LNCAP (cell line): ENCODE results near the gene UBXN2A.

Source experiments
- TF ChIP-seq, protein P1 (sequence below): fragments of 450-650 bp; IDR thresholded peaks from 2 replicates; pipeline ENCODE4 v1.5.1; 2017; ENCODE audit warnings: mild to moderate bottlenecking

The UBXN2A gene

DNA sequence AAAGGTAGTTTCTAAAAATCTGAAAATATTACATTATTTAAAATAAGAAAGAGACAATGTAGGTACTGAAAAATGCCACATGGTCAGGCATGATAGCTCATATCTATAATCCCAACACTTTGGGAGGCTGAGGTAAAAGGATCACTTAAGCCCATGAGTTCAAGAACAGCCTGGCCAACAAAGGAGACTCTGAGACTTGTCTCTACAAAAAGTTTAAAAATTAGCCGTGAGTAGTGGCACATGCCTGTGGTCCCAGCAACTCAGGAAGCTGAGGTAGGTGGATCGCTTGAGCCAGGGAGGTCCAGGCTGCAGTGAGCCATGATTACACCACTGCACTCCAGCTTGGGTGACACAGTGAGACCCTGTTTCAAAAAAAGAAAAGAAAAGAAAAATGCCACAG is 35.1 kb upstream of the UBXN2A start:
- TF ChIP-seq, protein P1, sequence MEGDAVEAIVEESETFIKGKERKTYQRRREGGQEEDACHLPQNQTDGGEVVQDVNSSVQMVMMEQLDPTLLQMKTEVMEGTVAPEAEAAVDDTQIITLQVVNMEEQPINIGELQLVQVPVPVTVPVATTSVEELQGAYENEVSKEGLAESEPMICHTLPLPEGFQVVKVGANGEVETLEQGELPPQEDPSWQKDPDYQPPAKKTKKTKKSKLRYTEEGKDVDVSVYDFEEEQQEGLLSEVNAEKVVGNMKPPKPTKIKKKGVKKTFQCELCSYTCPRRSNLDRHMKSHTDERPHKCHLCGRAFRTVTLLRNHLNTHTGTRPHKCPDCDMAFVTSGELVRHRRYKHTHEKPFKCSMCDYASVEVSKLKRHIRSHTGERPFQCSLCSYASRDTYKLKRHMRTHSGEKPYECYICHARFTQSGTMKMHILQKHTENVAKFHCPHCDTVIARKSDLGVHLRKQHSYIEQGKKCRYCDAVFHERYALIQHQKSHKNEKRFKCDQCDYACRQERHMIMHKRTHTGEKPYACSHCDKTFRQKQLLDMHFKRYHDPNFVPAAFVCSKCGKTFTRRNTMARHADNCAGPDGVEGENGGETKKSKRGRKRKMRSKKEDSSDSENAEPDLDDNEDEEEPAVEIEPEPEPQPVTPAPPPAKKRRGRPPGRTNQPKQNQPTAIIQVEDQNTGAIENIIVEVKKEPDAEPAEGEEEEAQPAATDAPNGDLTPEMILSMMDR: no peak

- TF ChIP-seq, protein P1: no peak
Observed at GRCh38 chr2:23912054-23912453, 28.2 kb upstream of the UBXN2A start.

DNA sequence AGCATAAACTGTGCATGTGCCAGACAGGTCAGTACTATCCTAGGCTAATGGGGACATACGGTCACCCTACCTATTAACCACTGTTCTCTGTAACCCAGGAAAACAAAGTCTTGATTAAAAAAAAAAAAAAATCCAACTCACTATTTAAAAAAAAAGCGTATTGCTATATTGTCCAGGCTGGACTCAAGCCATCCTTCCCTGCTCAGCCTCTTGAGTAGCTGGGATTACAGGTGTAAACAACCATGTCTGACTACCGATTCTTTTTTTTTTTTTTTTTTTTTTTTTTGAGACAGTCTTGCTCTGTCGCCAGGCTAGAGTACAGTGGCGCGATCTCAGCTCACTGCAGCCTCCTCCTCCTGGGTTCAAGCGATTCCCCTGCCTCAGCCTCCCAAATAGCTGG is 24.9 kb upstream of the UBXN2A start:
- TF ChIP-seq, protein P1: no peak

GRCh38 chr2:23916727-23917405 is 23.4 kb upstream of the UBXN2A start:
- TF ChIP-seq, protein P1: no peak

GRCh38 chr2:23918837-23919489 is 21.3 kb upstream of the UBXN2A start:
- TF ChIP-seq, protein P1: no peak

GRCh38 chr2:23924589-23925359 is 15.5 kb upstream of the UBXN2A start:
- TF ChIP-seq, protein P1: no peak

- TF ChIP-seq, protein P1: no peak
Observed at GRCh38 chr2:23925702-23926289, 14.5 kb upstream of the UBXN2A start.
